ENCODE results near the gene PPFIBP2. TPM values are rescaled to one million over a fixed set of nuclear protein-coding genes. Genes with fewer than 3 reads are reported as not detected.

Gene PPFIBP2
- total and polyA plus RNA-seq, 10 of the 15 experiments (the other 5 are each of a cell fraction or from before 2014, with no cell fraction given): 17.3 to 56.3 (median 39.2) TPM

DNA sequence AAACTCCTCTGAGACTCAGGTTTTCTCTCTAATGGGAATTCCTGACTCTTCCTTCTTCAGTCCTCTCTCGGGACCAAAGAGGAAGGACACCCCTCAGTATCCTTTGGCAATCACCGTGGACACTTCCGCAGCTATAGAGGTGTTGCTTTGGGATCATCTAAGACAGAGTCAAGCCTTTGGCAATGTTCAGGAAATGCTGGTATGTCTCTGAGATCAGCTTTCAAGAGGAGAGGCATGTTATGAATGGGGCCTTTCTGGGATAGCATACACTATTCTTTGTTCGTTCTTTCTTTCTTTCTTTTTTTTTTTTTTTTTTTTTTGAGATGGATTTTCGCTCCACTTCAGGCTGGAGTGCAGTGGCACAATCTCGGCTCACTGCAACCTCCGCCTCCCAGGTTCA is 42.7 kb upstream of the PPFIBP2 start:
- Histone ChIP-seq H3K36me3 (ENCODE audit: control insufficient read depth in 2 of 2, insufficient read depth in 2 of 2, low read length in 1 of 2) (no peaks in the 10 kb centered on the region), H2AFZ (ENCODE audit: control insufficient read depth, low read depth, low read length) (no peak overlapping the region), H3K9me3 (replicated peaks; ENCODE audit: control insufficient read depth, insufficient read depth, low read length) (no peaks in the 10 kb centered on the region), H3K79me2 (ENCODE audit: control insufficient read depth, insufficient read depth, low read length) (no peaks in the 10 kb centered on the region), H3K27ac (ENCODE audit: control insufficient read depth, insufficient read depth) (no peak overlapping the region), H3K27me3 (replicated peaks in 1 of 2; ENCODE audit: control insufficient read depth in 2 of 2, insufficient read depth in 2 of 2, low read length in 1 of 2) (no peaks in the 10 kb centered on the region), H4K20me1 (ENCODE audit: control insufficient read depth, insufficient read depth) (no peaks in the 10 kb centered on the region), H3K4me2 (ENCODE audit: control insufficient read depth, insufficient read depth) (no peak overlapping the region), H3K4me1 (ENCODE audit: control insufficient read depth, insufficient read depth, low read length) (peaks cover 10% of the 10 kb centered on the region), H3K9ac (ENCODE audit: control insufficient read depth, insufficient read depth, low read length) (no peak overlapping the region), H3K4me3 (no peak overlapping the region)
- ChIA-PET CTCF (interaction anchor here (0.9 to 3.6 kb wide), 5 partner anchors 8 to 42 kb away, joined by 3 to 12 read pairs (median 4); partner anchors contain the start of gene PPFIBP2), SMC1A (ENCODE audit: uncharacterized antibody, unreplicated experiment) (interaction anchor here (1.1 to 3.5 kb wide), 6 partner anchors 9 to 39 kb away, joined by 3 to 15 read pairs (median 5); no protein-coding TSS in a partner anchor), RAD21 (ENCODE audit: unreplicated experiment) (interaction anchor here (2.6 kb wide), 1 partner anchor 41 kb away, joined by 19 read pairs; the partner anchor contains the start of gene PPFIBP2), POLR2A (no interaction called here)
- 85% methylated on average over 6 of the region's 7 CpGs for WGBS (ENCODE audit: insufficient coverage, insufficient replicate concordance, low lambda C conversion rate, missing lambda C conversion rate)
- intact Hi-C loops (cut with micrococcal nuclease; ENCODE audit: unreplicated experiment): no loop called here
- no TSS peak for BruUV-seq (replicated peaks)
- no peak for FAIRE-seq
- in situ Hi-C loops (cut with MboI): no loop called here
- no peak for DNase-seq (ENCODE audit: low read depth, low spot score)
- no peak for TF ChIP-seq HCFC1 (IDR thresholded peaks at IDR 0.05; ENCODE audit: low read length)
- no peak for TF ChIP-seq KLF5 (IDR thresholded peaks at IDR 0.05; ENCODE audit: partially characterized antibody)
- TF ChIP-seq FOS (IDR thresholded peaks at IDR 0.05; ENCODE audit: borderline replicate concordance, extremely low read depth, insufficient read length): no peak
- no peak for TF ChIP-seq RBBP5 (conservative IDR thresholded peaks at IDR 0.05)
- ATAC-seq: no peak

DNA sequence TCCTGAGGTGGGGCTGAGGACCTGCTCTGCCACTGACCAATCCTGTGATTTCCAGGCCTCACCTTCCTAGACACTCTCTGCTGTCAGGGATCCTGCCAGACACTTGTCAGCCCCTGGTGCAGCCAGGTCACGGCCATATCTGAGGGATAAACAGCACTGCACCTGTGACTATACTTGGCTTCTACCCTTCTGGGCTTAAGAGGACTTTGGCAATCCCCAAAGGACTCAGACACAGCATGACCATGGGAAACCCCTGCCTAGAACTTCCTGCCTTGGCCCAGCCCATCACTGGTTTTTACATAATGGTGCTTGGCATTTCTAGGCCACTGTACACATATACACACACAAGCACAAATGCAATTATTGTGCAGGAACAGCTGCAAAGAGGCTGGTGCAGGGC is 40.1 kb upstream of the PPFIBP2 start:
- no peak overlapping the region for H3K9ac ChIP-seq (ENCODE audit: control insufficient read depth, insufficient read depth, low read length)
- ATAC-seq (peak; percentile 98), DNase-seq (ENCODE audit: low read depth, low spot score) (peak; percentile 40), FAIRE-seq (no peak)
- H3K9me3 ChIP-seq (replicated peaks; ENCODE audit: control insufficient read depth, insufficient read depth, low read length): no peaks in the 10 kb centered on the region
- intact Hi-C loops (cut with micrococcal nuclease; ENCODE audit: unreplicated experiment): no loop called here
- H3K4me3 ChIP-seq: no peak overlapping the region
- peak overlapping the region; percentile 13; the same call in 1 of the 2 replicates for H3K4me2 ChIP-seq (ENCODE audit: control insufficient read depth, insufficient read depth)
- H4K20me1 ChIP-seq (ENCODE audit: control insufficient read depth, insufficient read depth): no peaks in the 10 kb centered on the region
- H3K27me3 ChIP-seq (replicated peaks in 1 of 2; ENCODE audit: control insufficient read depth in 2 of 2, insufficient read depth in 2 of 2, low read length in 1 of 2): no peaks in the 10 kb centered on the region
- H3K36me3 ChIP-seq (ENCODE audit: control insufficient read depth in 2 of 2, insufficient read depth in 2 of 2, low read length in 1 of 2): no peaks in the 10 kb centered on the region
- peak overlapping the region; percentile 18; the same call in 1 of the 2 replicates for H3K27ac ChIP-seq (ENCODE audit: control insufficient read depth, insufficient read depth)
- H3K79me2 ChIP-seq (ENCODE audit: control insufficient read depth, insufficient read depth, low read length): no peaks in the 10 kb centered on the region
- H3K4me1 ChIP-seq (ENCODE audit: control insufficient read depth, insufficient read depth, low read length): peaks cover 10% of the 10 kb centered on the region
- ChIA-PET CTCF (interaction anchor here (1.2 to 3.6 kb wide), 5 partner anchors 9 to 32 kb away, joined by 3 to 12 read pairs (median 6); no protein-coding TSS in a partner anchor), RAD21 (ENCODE audit: unreplicated experiment) (interaction anchor here (0.7 to 2.8 kb wide), 5 partner anchors 10 to 48 kb away, joined by 3 to 19 read pairs (median 4); partner anchors contain the start of gene PPFIBP2), SMC1A (ENCODE audit: uncharacterized antibody, unreplicated experiment) (interaction anchor here (1.0 to 3.5 kb wide), 6 partner anchors 11 to 39 kb away, joined by 3 to 15 read pairs (median 6); partner anchors contain the start of genes OLFML1 and PPFIBP2), POLR2A (interaction anchor here (1.5 to 2.3 kb wide), 2 partner anchors 39 to 47 kb away, joined by 5 to 9 read pairs; no protein-coding TSS in a partner anchor)
- peak overlapping the region; percentile 65 for H2AFZ ChIP-seq (ENCODE audit: control insufficient read depth, low read depth, low read length)
- in situ Hi-C loops (cut with MboI): no loop called here
- BruUV-seq (replicated peaks): no TSS peak
- 0% methylated on average over 1 of the region's 1 CpG for WGBS (ENCODE audit: insufficient coverage, insufficient replicate concordance, low lambda C conversion rate, missing lambda C conversion rate)
- no peak for TF ChIP-seq ZNF217 (IDR thresholded peaks at IDR 0.05)
- no peak for TF ChIP-seq CBFB (IDR thresholded peaks at IDR 0.05; ENCODE audit: low read depth)
- TF ChIP-seq MEF2B (IDR thresholded peaks at IDR 0.05; ENCODE audit: partially characterized antibody, poor library complexity, severe bottlenecking): peak; percentile 96
- TF ChIP-seq JUND (IDR thresholded peaks at IDR 0.05; ENCODE audit: low read depth, low read length): no peak
- 0 out of 2 replicates have a peak, but pooled peaks have one; percentile 38 for TF ChIP-seq IKZF1 (conservative IDR thresholded peaks at IDR 0.05)
- no peak for TF ChIP-seq MYB (IDR thresholded peaks at IDR 0.05; ENCODE audit: borderline replicate concordance, low read depth, low read length)
- TF ChIP-seq, protein P1, sequence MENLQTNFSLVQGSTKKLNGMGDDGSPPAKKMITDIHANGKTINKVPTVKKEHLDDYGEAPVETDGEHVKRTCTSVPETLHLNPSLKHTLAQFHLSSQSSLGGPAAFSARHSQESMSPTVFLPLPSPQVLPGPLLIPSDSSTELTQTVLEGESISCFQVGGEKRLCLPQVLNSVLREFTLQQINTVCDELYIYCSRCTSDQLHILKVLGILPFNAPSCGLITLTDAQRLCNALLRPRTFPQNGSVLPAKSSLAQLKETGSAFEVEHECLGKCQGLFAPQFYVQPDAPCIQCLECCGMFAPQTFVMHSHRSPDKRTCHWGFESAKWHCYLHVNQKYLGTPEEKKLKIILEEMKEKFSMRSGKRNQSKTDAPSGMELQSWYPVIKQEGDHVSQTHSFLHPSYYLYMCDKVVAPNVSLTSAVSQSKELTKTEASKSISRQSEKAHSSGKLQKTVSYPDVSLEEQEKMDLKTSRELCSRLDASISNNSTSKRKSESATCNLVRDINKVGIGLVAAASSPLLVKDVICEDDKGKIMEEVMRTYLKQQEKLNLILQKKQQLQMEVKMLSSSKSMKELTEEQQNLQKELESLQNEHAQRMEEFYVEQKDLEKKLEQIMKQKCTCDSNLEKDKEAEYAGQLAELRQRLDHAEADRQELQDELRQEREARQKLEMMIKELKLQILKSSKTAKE (IDR thresholded peaks at IDR 0.05; ENCODE audit: low read depth, poor library complexity, severe bottlenecking): no peak
- TF ChIP-seq SPI1 (IDR thresholded peaks at IDR 0.05; ENCODE audit: borderline replicate concordance, insufficient read depth, low read depth, low read length): peak; percentile 1; the same call in 1 of the 2 replicates
- TF ChIP-seq GATAD2B (conservative IDR thresholded peaks at IDR 0.05; ENCODE audit: low read depth): peak; percentile 71
- no peak for TF ChIP-seq BHLHE40 (IDR thresholded peaks at IDR 0.05; ENCODE audit: borderline replicate concordance in 1 of 2, low read depth in 2 of 2, low read length in 1 of 2)
- TF ChIP-seq, protein P2, sequence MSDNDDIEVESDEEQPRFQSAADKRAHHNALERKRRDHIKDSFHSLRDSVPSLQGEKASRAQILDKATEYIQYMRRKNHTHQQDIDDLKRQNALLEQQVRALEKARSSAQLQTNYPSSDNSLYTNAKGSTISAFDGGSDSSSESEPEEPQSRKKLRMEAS (IDR thresholded peaks at IDR 0.05; ENCODE audit: low read depth, low read length): no peak
- TF ChIP-seq BMI1 (IDR thresholded peaks at IDR 0.05; ENCODE audit: borderline replicate concordance): no peak

All from GM12878 (cell line).